HepG2 (cell line): ENCODE data around the gene RALB. TPM values are rescaled to one million over a fixed set of nuclear protein-coding genes. Genes with fewer than 3 reads are reported as not detected.

ENCODE experiments used
- ATF5 ChIP-seq: sonication (generic); formaldehyde crosslinking; IDR thresholded peaks from 2 replicates; pipeline ENCODE4 v1.4.0; 2020; ENCODE audit warnings: mild to moderate bottlenecking, low read depth, missing genetic modification reagents
- HNRNPL ChIP-seq: fragments of 200-400 bp; formaldehyde crosslinking; IDR thresholded peaks from 2 replicates; pipeline ENCODE4 v1.6.1; 2017; ENCODE audit warnings: mild to moderate bottlenecking, low read depth, low read length
- ZNF496 ChIP-seq: sonication (generic); formaldehyde crosslinking; IDR thresholded peaks from 2 replicates; pipeline ENCODE4 v1.8.1; 2023; ENCODE audit warnings: mild to moderate bottlenecking, moderate library complexity, missing genetic modification reagents; ENCODE audit not compliant: insufficient replicate concordance
- polyA plus RNA-seq, 8 experiments: library from polyadenylated mRNA; depleted of rRNA in 3 of 8; stranded (reverse) in 7 of 8; unstranded in 1 of 8; fragments of >200 nt; fragmentation: Illumina TruSeq in 4 of 8; extraction: Trizol in 4 of 8; gene quantifications; 2 replicates each; pipeline versions ENCODE4 v1.2.1 to v1.2.3, GENCODE V29; 2011 to 2016; ENCODE audit warnings: low read depth in 4 of 8, missing spikeins in 1 of 8, mixed read lengths in 1 of 8; ENCODE audit not compliant: insufficient read depth in 1 of 8
- total RNA-seq, 5 experiments: library from RNA; depleted of rRNA; stranded (reverse); fragments of >200 nt; fragmentation: Illumina TruSeq; extraction: Trizol; gene quantifications; 2 replicates each; pipeline ENCODE4 v1.2.3, GENCODE V29; 2016; ENCODE audit warnings: low read depth in 1 of 5
- TF ChIP-seq, protein P1 (sequence below): sonication (generic); formaldehyde crosslinking; IDR thresholded peaks from 2 replicates; pipeline ENCODE4 v1.9.0; 2021; ENCODE audit warnings: mild to moderate bottlenecking, missing genetic modification reagents

The RALB gene
- total and polyA plus RNA-seq, 2 of the 13 experiments (the other 11 are each of a cell fraction or from before 2014, with no cell fraction given): 37.8 to 43.2 TPM

DNA sequence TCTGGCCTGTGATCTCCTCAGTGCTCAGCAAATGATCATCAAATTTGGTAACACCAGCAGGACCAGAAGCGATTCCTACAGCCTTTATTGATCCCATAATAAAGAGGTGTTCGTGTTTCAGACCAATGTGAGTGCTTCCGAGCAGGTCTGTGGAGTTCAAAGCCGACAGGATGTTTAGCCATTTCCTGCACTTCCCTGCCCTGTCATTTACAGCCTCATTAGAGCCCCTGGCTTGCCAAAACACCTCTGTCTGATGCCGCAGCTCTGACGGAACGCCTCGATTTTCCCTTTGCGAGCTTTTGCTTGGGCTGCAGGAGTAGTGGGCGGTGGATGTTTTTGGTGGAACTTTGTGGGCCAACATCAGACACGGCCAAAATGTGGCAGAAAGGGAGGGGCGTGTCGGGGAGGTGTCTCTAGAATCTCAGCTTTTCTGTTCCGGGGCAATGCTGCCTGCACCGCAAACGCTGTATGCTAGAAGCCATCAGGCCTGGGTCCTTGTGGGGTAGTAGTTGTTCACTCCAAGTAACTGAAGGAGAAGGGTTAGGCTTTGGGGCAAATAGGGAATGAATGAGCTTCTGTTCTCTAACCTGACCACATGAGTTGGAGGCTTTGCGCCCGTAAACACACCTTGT, 67.2 kb downstream of the RALB start (continued):
- no peak for TF ChIP-seq ATF5 (CRISPR knock-in tag)
- TF ChIP-seq, protein P1, sequence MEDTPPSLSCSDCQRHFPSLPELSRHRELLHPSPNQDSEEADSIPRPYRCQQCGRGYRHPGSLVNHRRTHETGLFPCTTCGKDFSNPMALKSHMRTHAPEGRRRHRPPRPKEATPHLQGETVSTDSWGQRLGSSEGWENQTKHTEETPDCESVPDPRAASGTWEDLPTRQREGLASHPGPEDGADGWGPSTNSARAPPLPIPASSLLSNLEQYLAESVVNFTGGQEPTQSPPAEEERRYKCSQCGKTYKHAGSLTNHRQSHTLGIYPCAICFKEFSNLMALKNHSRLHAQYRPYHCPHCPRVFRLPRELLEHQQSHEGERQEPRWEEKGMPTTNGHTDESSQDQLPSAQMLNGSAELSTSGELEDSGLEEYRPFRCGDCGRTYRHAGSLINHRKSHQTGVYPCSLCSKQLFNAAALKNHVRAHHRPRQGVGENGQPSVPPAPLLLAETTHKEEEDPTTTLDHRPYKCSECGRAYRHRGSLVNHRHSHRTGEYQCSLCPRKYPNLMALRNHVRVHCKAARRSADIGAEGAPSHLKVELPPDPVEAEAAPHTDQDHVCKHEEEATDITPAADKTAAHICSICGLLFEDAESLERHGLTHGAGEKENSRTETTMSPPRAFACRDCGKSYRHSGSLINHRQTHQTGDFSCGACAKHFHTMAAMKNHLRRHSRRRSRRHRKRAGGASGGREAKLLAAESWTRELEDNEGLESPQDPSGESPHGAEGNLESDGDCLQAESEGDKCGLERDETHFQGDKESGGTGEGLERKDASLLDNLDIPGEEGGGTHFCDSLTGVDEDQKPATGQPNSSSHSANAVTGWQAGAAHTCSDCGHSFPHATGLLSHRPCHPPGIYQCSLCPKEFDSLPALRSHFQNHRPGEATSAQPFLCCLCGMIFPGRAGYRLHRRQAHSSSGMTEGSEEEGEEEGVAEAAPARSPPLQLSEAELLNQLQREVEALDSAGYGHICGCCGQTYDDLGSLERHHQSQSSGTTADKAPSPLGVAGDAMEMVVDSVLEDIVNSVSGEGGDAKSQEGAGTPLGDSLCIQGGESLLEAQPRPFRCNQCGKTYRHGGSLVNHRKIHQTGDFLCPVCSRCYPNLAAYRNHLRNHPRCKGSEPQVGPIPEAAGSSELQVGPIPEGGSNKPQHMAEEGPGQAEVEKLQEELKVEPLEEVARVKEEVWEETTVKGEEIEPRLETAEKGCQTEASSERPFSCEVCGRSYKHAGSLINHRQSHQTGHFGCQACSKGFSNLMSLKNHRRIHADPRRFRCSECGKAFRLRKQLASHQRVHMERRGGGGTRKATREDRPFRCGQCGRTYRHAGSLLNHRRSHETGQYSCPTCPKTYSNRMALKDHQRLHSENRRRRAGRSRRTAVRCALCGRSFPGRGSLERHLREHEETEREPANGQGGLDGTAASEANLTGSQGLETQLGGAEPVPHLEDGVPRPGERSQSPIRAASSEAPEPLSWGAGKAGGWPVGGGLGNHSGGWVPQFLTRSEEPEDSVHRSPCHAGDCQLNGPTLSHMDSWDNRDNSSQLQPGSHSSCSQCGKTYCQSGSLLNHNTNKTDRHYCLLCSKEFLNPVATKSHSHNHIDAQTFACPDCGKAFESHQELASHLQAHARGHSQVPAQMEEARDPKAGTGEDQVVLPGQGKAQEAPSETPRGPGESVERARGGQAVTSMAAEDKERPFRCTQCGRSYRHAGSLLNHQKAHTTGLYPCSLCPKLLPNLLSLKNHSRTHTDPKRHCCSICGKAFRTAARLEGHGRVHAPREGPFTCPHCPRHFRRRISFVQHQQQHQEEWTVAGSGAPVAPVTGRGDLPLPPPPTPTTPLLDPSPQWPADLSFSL (CRISPR knock-in tag): no peak
- no peak for TF ChIP-seq ZNF496 (CRISPR knock-in tag)
- no peak for TF ChIP-seq HNRNPL
